ENCODE results near the gene TIMM13. TPM values are rescaled to one million over a fixed set of nuclear protein-coding genes. Genes with fewer than 3 reads are reported as not detected.

The TIMM13 gene
- total RNA-seq, 4 donors from 2014 or later = 23.7 to 60.3 (median 46.8) TPM

DNA sequence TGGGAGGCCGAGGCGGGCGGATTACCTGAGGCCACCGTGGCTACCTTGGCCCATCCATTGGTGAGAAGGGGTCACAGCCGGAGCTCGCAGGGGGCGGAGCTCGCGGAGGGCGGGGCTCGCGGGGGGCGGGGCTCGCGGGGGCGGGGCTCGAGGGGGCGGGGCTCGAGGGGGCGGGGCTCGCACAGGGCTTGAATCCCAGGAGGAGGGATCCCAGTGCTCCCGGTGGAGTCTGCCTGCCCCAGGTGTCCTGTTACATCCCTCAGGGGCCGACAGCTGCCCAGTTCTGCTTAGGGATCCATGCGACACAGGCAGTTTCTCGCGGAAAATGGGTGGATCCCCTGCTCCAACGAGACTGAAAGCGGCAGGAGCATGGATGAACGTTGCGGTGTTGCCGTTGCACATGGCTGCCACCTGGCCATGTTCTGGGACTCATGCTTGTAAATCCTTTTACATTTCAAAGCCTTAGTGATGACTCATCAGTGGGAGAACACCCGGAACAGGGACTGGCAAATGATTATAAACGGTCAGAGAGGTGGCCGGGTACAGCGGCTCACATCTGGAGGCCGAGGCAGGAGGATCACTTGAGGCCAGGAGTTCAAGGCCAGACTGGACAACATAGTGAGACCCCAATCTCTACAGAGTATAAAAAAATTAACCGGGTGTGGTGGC is 42.2 kb downstream of the TIMM13 start:
- Histone ChIP-seq H3K4me1 (no peaks in the 10 kb centered on the region), H3K27ac (peak overlapping the region in 1 of 4 donors; percentile 43), H3K4me3 (peak overlapping the region in 1 of 4 donors; percentile 21), H3K9me3 (no peaks in the 10 kb centered on the region), H3K27me3 (peaks cover 0 to 3% (median 0%) of the 10 kb centered on the region in 3 donors), H3K36me3 (no peaks in the 10 kb centered on the region)
- intact Hi-C loops (cut with DNase I; ENCODE audit: low total_unique reads) (no loop called here), in situ Hi-C loops (cut with MboI; ENCODE audit: low sequenced_read_pairs in 4 of 4) (loop anchor here (10.0 to 25.0 kb wide), 2 partner anchors 98 to 230 kb away; partner anchors contain the start of genes PEAK3 (in 4 of the 4) and AP3D1 (in 1 of the 4))
- DNase-seq = peak in 1 of 2 donors; percentile 83
- TF ChIP-seq CTCF (IDR thresholded peaks at IDR 0.05 in 4 of 5, conservative IDR thresholded peaks at IDR 0.05 in 1 of 5) = no peak
- TF ChIP-seq POLR2A (IDR thresholded peaks at IDR 0.05) = no peak
- ATAC-seq = peak; percentile 65 to 94

DNA sequence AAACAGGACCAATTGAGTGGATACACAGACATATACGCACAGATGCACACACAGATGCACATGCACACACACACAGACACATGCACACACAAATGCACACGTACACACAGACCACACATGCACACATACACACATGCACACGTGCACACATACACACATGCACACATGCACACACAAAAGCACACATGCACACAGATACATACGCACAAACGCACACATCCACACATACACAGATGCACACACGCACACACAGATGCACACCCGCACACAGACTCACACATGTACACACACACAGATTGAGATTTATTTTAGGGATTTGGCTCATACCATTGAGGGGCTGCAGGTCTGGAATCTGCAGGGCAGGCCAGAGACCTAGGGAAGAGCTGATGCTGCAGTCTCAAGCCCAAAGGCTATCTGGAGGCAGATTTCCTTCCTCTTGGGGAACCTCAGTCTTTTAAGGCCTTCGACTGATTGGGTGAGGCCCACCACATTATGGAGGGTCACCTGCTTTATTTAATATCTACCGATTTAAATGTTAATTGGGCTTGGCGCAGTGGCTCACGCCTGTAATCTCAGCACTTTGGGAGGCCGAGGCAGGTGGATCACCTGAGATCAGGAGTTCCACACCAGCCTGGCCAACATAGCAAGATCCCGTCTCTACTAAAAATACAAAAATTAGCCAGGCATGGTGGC is 44.7 kb downstream of the TIMM13 start:
- in situ Hi-C loops (cut with MboI; ENCODE audit: low sequenced_read_pairs in 4 of 4) = loop anchor here (10.0 to 25.0 kb wide), 2 partner anchors 95 to 228 kb away; partner anchors contain the start of genes PEAK3 (in 4 of the 4) and AP3D1 (in 1 of the 4)
- TF ChIP-seq POLR2A (IDR thresholded peaks at IDR 0.05) (no peak), CTCF (IDR thresholded peaks at IDR 0.05 in 4 of 5, conservative IDR thresholded peaks at IDR 0.05 in 1 of 5) (no peak)
- H3K27ac ChIP-seq = no peak overlapping the region
- H3K27me3 ChIP-seq = no peaks in the 10 kb centered on the region
- DNase-seq (no peak), ATAC-seq (no peak)
- H3K9me3 ChIP-seq = no peaks in the 10 kb centered on the region
- no peak overlapping the region for H3K4me3 ChIP-seq
- intact Hi-C loops (cut with DNase I; ENCODE audit: low total_unique reads) = no loop called here
- no peaks in the 10 kb centered on the region for H3K4me1 ChIP-seq
- no peaks in the 10 kb centered on the region for H3K36me3 ChIP-seq

DNA sequence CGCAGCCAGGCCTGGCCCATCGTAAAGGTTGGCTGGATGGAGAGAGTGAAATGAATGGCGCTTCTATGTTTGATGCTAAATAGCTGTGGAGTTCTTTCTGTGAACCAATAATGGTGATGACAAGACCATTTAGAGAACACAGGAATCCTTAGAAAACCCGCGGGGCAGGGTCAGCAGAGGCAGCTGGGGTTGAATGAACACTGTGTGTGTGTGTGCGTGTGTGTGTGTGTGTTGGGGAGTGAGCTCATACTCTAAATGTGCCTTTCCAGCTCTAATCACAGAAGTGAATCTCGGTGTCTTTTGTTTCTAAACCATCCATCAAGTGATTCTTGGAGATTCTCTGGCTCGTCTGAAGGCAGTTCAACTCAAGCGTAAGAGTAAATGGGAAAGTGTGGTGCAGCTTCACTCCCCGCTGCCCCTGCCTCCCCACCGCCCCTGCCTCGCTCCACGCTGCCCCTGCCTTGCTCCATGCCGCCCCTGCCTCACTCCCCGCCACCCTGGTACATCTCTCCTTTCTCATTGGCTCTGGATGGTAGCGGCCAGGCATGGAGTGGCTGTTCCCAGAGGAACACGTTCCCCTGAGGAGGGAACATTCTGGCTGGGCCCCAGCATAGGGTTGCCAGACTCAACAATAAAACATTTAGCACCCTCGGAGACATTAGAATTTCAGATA is 46.1 kb downstream of the TIMM13 start:
- ATAC-seq = no peak
- H3K4me3 ChIP-seq = no peak overlapping the region
- no peaks in the 10 kb centered on the region for H3K36me3 ChIP-seq
- H3K9me3 ChIP-seq = no peaks in the 10 kb centered on the region
- H3K27ac ChIP-seq = no peak overlapping the region
- H3K27me3 ChIP-seq = no peaks in the 10 kb centered on the region
- in situ Hi-C loops (cut with MboI; ENCODE audit: low sequenced_read_pairs in 4 of 4) (loop anchor here (10.0 to 25.0 kb wide), 2 partner anchors 94 to 226 kb away; partner anchors contain the start of genes PEAK3 (in 4 of the 4) and AP3D1 (in 1 of the 4)), intact Hi-C loops (cut with DNase I; ENCODE audit: low total_unique reads) (no loop called here)
- no peak for DNase-seq
- peaks cover 0 to 5% of the 10 kb centered on the region in 2 donors for H3K4me1 ChIP-seq
- TF ChIP-seq POLR2A (IDR thresholded peaks at IDR 0.05) = no peak
- TF ChIP-seq CTCF (IDR thresholded peaks at IDR 0.05 in 4 of 5, conservative IDR thresholded peaks at IDR 0.05 in 1 of 5) = no peak

DNA sequence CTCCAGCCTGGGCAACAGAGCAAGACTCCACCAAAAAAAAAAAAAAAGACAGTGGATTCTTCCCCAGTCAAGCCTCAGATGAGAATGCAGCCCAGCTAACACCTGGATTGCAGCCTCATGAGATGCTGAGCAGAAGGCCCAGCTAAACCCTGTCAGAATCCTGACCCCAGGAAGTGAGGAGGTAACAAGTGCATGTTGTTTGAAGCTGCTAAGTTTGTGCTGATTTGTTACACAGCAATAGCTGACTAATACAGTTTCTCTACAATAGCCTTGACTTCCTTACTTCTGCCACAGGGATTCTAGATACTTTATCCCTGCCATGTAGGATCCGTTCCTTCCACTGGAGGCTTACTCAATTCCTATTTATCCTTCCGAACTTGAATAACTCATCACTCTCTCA is 46.8 kb downstream of the TIMM13 start:
- in situ Hi-C loops (cut with MboI; ENCODE audit: low sequenced_read_pairs in 4 of 4) (loop anchor here (10.0 to 25.0 kb wide), 2 partner anchors 93 to 226 kb away; partner anchors contain the start of genes PEAK3 (in 4 of the 4) and AP3D1 (in 1 of the 4)), intact Hi-C loops (cut with DNase I; ENCODE audit: low total_unique reads) (no loop called here)
- TF ChIP-seq CTCF (IDR thresholded peaks at IDR 0.05 in 4 of 5, conservative IDR thresholded peaks at IDR 0.05 in 1 of 5) (no peak), POLR2A (IDR thresholded peaks at IDR 0.05) (no peak)
- peaks cover 0 to 5% of the 10 kb centered on the region in 2 donors for H3K4me1 ChIP-seq
- ATAC-seq = no peak
- H3K36me3 ChIP-seq = no peaks in the 10 kb centered on the region
- H3K4me3 ChIP-seq = no peak overlapping the region
- no peak overlapping the region for H3K27ac ChIP-seq
- no peak for DNase-seq
- H3K27me3 ChIP-seq = no peaks in the 10 kb centered on the region
- H3K9me3 ChIP-seq = no peaks in the 10 kb centered on the region
